ENCODE measurements around the gene NID2.

The NID2 gene

GRCh38 chr14:52012635-52013034 is 56.2 kb downstream of the NID2 start:
- Histone ChIP-seq H3K27me3 (no peaks in the 10 kb centered on the region), H3K36me3 (peaks cover 46% of the 10 kb centered on the region), H3K4me1 (ENCODE audit: control insufficient read depth in 1 of 2, insufficient read depth in 1 of 2, low read depth in 1 of 2, low read length in 1 of 2) (no peaks in the 10 kb centered on the region), H3K4me3 (ENCODE audit: low read depth in 1 of 2, low read length in 1 of 2) (no peak overlapping the region), H3K27ac (no peak overlapping the region), H3K9me3 (no peaks in the 10 kb centered on the region)
- no peak for TF ChIP-seq CTCF (IDR thresholded peaks at IDR 0.05)

- H3K27ac ChIP-seq: no peak overlapping the region
- peaks cover 57% of the 10 kb centered on the region for H3K36me3 ChIP-seq
- TF ChIP-seq CTCF (IDR thresholded peaks at IDR 0.05): no peak
- H3K27me3 ChIP-seq: no peaks in the 10 kb centered on the region
- no peak overlapping the region for H3K4me3 ChIP-seq (ENCODE audit: low read depth in 1 of 2, low read length in 1 of 2)
- H3K9me3 ChIP-seq: no peaks in the 10 kb centered on the region
- no peaks in the 10 kb centered on the region for H3K4me1 ChIP-seq (ENCODE audit: control insufficient read depth in 1 of 2, insufficient read depth in 1 of 2, low read depth in 1 of 2, low read length in 1 of 2)
Observed at GRCh38 chr14:52011523-52011922, 57.3 kb downstream of the NID2 start.

- H3K27me3 ChIP-seq: no peaks in the 10 kb centered on the region
- peaks cover 70% of the 10 kb centered on the region for H3K36me3 ChIP-seq
- no peaks in the 10 kb centered on the region for H3K4me1 ChIP-seq (ENCODE audit: control insufficient read depth in 1 of 2, insufficient read depth in 1 of 2, low read depth in 1 of 2, low read length in 1 of 2)
- no peaks in the 10 kb centered on the region for H3K9me3 ChIP-seq
- TF ChIP-seq CTCF (IDR thresholded peaks at IDR 0.05): no peak
- no peak overlapping the region for H3K4me3 ChIP-seq (ENCODE audit: low read depth in 1 of 2, low read length in 1 of 2)
- H3K27ac ChIP-seq: no peak overlapping the region
Observed at GRCh38 chr14:52010173-52010693, 58.6 kb downstream of the NID2 start.

- TF ChIP-seq CTCF (IDR thresholded peaks at IDR 0.05): no peak
- no peak overlapping the region for H3K4me3 ChIP-seq (ENCODE audit: low read depth in 1 of 2, low read length in 1 of 2)
- no peaks in the 10 kb centered on the region for H3K27me3 ChIP-seq
- no peaks in the 10 kb centered on the region for H3K9me3 ChIP-seq
- peaks cover 91% of the 10 kb centered on the region for H3K36me3 ChIP-seq
- no peak overlapping the region for H3K27ac ChIP-seq
- H3K4me1 ChIP-seq (ENCODE audit: control insufficient read depth in 1 of 2, insufficient read depth in 1 of 2, low read depth in 1 of 2, low read length in 1 of 2): no peaks in the 10 kb centered on the region
Observed at GRCh38 chr14:52008136-52008535, 60.7 kb downstream of the NID2 start.

GRCh38 chr14:52007637-52008036 is 61.2 kb downstream of the NID2 start:
- H3K27ac ChIP-seq: no peak overlapping the region
- no peaks in the 10 kb centered on the region for H3K27me3 ChIP-seq
- no peaks in the 10 kb centered on the region for H3K9me3 ChIP-seq
- H3K4me1 ChIP-seq (ENCODE audit: control insufficient read depth in 1 of 2, insufficient read depth in 1 of 2, low read depth in 1 of 2, low read length in 1 of 2): no peaks in the 10 kb centered on the region
- peaks cover 96% of the 10 kb centered on the region for H3K36me3 ChIP-seq
- TF ChIP-seq CTCF (IDR thresholded peaks at IDR 0.05): no peak
- H3K4me3 ChIP-seq (ENCODE audit: low read depth in 1 of 2, low read length in 1 of 2): no peak overlapping the region

- Histone ChIP-seq H3K9me3 (no peaks in the 10 kb centered on the region), H3K4me3 (ENCODE audit: low read depth in 1 of 2, low read length in 1 of 2) (no peak overlapping the region), H3K4me1 (ENCODE audit: control insufficient read depth in 1 of 2, insufficient read depth in 1 of 2, low read depth in 1 of 2, low read length in 1 of 2) (no peaks in the 10 kb centered on the region), H3K36me3 (peaks cover 100% of the 10 kb centered on the region), H3K27ac (no peak overlapping the region), H3K27me3 (no peaks in the 10 kb centered on the region)
- no peak for TF ChIP-seq CTCF (IDR thresholded peaks at IDR 0.05)
Observed at GRCh38 chr14:52007211-52007610, 61.6 kb downstream of the NID2 start.
